Mononuclear cell (primary cell): ENCODE measurements around the gene ZSWIM3. TPM values are rescaled to one million over a fixed set of nuclear protein-coding genes. Genes with fewer than 3 reads are reported as not detected.

Source experiments
- H3K27me3 ChIP-seq: 2 replicates; pipeline ENCODE4 v1.6.0; 2011; ENCODE audit warnings: low read length, control low read depth; ENCODE audit not compliant: insufficient read depth
- H3K4me1 ChIP-seq: 2 replicates; pipeline ENCODE4 v1.5.1; 2011; ENCODE audit warnings: mild to moderate bottlenecking, low read length, control low read depth; ENCODE audit not compliant: insufficient read depth
- H3K4me3 ChIP-seq: 2 replicates; pipeline ENCODE4 v1.5.1; 2011; ENCODE audit warnings: mild to moderate bottlenecking, low read length, moderate library complexity
- H3K9me3 ChIP-seq: 2 replicates; pipeline ENCODE4 v1.5.1; 2011; ENCODE audit warnings: low read depth, mild to moderate bottlenecking, control low read depth, low read length
- total RNA-seq: library from RNA; depleted of rRNA; stranded (reverse); fragments of >200 nt; gene quantifications from one replicate; pipeline ENCODE4 v1.2.3, GENCODE V29; 2012

ZSWIM3 gene
- 0.63 TPM for total RNA-seq

DNA sequence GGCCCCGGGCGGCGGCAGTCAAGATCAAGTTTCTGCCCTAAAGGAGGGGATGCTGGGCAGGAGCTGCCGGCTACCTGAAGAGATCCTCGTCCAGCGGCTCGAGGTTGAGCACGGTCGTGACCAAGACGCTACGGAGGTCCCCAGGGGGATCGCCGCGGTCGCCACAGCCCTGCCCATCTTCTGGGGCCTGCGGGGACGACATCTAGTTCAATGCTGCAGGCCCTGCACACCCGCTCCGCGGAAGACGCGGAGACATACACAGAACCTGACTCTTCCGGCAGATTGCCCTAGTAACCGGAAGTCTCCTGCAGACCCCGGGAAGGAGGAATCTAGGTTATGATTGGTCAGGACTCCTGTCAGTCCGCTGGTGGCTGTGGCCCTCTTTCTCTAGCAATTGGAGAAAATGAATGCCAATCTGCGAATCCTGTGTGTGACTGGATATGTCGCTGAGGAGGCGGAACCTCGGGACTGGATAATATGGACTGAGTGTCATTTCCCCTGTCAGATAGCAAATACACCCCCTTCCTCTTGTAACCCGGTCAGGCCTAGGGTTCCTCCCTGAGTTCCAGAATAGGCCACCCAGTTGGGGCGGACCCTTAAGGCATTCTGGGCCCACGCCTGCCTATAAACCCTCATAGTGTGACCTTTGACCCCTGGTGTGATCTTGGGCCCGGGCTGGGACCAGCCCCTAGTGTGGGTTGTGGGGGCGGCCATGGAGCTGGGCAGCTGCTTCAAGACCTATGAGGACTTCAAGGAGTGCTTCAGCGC lies at the start of gene ZSWIM3, which contains the start of gene ACOT8:
ZSWIM3 (plus strand) TSS at position 501 of the 768 bp plus-strand sequence; CDS start at position 713, 212 bp downstream.
ACOT8 (minus strand) TSS at position 279 of the 768 bp plus-strand sequence; CDS start at position 202, 77 bp downstream.
- H3K4me1 ChIP-seq: peaks cover 28% of the 10 kb centered on the region
- peak within 1 kb of the TSS; percentile 67 for H3K4me3 ChIP-seq
- no peaks in the 10 kb centered on the region for H3K9me3 ChIP-seq
- no peaks in the 10 kb centered on the region for H3K27me3 ChIP-seq

DNA sequence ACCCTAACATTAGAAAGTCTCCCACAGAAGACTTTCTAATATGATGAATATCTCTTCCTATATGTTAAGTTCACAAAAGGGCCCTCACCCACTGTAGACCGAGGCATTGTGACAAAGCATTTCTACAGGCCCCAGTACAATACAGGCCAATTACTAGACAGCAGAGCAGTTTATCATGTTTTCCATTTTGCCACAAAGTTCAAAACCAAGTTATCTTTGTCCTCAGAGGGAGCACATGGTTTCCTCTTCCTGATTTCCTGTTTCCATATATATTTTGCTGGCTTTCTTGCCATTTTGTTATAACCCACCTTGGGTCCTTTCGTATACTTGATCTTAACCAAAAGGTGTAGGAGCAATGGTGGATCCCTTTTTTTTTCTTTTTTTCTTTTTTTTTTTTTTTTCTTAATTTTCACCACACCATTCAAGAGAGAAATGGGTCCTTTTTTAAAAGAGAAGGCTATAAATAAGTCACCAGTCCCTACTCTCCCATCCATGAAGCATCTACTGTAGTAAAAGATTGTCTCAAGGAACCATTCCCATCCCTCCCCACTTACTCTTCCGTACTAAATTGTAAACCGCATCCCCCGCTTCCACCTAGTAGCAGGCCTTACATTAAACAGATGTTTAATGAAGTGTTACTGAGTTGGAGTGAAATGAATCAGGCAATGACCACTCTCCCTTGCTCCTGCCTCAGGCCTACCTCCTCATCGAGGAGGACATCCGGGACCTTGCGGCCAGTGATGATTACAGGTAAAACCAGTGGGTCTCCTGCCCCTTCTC lies 47.0 kb upstream of the ZSWIM3 start:
- H3K4me3 ChIP-seq: no peak overlapping the region
- no peaks in the 10 kb centered on the region for H3K27me3 ChIP-seq
- H3K9me3 ChIP-seq: no peaks in the 10 kb centered on the region
- peaks cover 18% of the 10 kb centered on the region for H3K4me1 ChIP-seq

DNA sequence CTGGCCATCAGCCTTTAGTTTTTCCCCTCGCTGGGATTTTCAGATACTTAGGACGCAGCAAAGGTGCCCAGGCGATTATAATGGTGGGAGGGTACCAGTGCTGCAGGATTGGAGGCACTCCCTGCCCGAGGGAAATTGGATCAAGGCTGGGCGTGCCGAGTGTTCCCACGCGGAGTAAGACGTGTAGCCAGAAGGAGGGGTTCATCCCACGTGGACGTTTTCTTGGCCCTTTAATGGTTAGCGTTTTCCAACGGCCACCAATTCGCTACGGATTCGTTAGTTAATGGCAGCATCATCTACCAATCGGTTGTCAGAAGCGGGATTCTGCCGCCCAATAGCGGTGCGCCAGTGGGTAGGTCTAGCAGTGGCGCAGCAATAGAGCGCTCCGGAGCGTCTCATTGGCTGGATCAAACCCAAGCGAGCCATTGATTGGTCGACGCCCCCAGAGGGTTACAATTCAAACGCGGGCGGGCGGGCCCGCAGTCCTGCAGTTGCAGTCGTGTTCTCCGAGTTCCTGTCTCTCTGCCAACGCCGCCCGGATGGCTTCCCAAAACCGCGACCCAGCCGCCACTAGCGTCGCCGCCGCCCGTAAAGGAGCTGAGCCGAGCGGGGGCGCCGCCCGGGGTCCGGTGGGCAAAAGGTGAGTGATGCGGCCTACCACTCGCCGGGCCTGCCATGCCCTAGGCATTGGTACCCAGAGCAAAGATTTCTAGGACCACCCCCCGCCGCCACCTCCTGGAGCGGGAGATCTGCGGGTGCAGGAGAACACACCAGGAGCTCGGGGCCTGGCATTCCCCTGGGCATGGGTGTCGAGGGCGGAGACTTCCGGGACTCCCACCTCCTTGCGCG lies 45.0 kb upstream of the ZSWIM3 start, which contains the start of gene UBE2C:
UBE2C (plus strand) TSS at position 488 of the 849 bp plus-strand sequence; CDS start at position 540, 52 bp downstream.
- peaks cover 18% of the 10 kb centered on the region for H3K4me1 ChIP-seq
- no peaks in the 10 kb centered on the region for H3K27me3 ChIP-seq
- no peaks in the 10 kb centered on the region for H3K9me3 ChIP-seq
- peak within 1 kb of the TSS; percentile 45 for H3K4me3 ChIP-seq

DNA sequence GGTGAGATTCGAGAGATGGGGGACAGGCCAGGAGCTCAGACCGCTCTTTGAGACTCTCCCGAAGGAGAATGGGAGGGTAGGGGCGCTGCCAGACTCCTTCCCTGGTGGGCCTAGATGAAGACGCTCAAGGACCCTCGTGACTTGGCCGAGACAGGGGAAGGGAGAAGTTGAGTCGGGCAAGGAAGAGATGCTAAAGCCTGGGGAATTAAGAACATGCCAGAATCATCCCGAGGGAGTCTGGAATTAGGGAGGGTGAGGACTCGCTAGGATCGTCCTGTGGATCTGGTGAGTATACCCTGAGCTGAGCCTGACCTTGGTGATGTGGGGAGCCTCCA lies 44.4 kb upstream of the ZSWIM3 start:
- no peaks in the 10 kb centered on the region for H3K27me3 ChIP-seq
- no peaks in the 10 kb centered on the region for H3K9me3 ChIP-seq
- peaks cover 18% of the 10 kb centered on the region for H3K4me1 ChIP-seq
- peak overlapping the region; percentile 45 for H3K4me3 ChIP-seq

DNA sequence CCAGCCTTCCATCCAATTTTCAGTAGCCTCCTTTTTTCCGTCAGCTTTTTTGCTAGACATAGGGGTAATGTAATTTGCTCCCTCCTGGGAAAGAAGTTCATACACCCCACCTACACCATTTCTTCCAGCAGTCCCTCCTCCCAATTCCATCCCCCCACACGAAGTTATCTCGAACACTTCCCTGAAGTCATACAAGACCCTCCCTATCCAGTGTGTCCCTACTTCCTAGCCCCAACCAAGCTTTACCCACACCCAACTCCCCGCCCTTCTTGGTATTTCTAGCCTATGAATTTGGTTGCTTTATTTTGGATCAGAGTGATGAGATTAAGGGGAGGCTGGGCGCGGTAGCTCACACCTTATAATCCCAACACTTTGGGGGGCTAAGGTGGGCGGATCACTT lies 43.9 kb upstream of the ZSWIM3 start:
- no peak overlapping the region for H3K4me3 ChIP-seq

DNA sequence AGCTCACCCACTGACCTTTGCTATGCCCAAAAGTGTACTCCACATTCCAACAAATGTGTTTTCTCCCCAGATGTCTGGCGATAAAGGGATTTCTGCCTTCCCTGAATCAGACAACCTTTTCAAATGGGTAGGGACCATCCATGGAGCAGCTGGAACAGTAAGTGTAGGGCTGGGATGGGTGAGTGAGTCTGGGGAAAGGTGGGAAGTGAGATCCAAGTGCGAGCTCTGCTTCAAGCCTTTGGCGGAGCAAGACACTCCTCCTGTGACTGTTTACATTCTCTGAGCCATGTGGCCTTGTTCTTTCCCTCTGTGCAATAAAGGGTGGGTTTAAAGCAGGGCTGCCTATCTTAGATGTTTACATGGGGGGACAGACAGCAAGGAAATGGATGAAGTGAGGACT lies 43.1 kb upstream of the ZSWIM3 start:
- Histone ChIP-seq H3K9me3 (no peaks in the 10 kb centered on the region), H3K4me3 (no peak overlapping the region), H3K4me1 (peaks cover 18% of the 10 kb centered on the region), H3K27me3 (no peaks in the 10 kb centered on the region)

More for the DNA sequence above, 43.9 kb upstream of the ZSWIM3 start:
- Histone ChIP-seq H3K4me1 (peaks cover 18% of the 10 kb centered on the region), H3K27me3 (no peaks in the 10 kb centered on the region), H3K9me3 (no peaks in the 10 kb centered on the region)

DNA sequence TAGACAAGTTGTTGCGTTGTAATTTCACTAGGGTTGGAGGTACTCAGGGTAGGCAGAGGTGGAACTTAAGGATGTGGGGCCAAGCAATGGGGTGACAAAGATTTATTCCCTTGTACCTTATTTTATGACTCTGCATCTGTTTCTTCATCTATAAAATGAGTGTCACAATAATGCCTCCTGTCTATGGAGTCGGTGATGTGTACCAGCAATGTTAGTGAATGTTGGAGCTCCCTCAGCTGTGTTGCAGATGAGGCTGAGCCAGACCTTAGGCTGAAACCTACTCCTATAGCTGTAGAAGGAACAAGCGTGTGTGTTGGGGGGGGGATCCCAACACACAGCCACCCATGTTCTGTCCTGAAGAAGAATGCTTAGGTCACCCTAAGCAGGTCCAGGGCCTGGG lies 40.5 kb upstream of the ZSWIM3 start:
- Histone ChIP-seq H3K4me3 (no peak overlapping the region), H3K27me3 (peaks cover 1% of the 10 kb centered on the region), H3K9me3 (no peaks in the 10 kb centered on the region), H3K4me1 (peaks cover 20% of the 10 kb centered on the region)

DNA sequence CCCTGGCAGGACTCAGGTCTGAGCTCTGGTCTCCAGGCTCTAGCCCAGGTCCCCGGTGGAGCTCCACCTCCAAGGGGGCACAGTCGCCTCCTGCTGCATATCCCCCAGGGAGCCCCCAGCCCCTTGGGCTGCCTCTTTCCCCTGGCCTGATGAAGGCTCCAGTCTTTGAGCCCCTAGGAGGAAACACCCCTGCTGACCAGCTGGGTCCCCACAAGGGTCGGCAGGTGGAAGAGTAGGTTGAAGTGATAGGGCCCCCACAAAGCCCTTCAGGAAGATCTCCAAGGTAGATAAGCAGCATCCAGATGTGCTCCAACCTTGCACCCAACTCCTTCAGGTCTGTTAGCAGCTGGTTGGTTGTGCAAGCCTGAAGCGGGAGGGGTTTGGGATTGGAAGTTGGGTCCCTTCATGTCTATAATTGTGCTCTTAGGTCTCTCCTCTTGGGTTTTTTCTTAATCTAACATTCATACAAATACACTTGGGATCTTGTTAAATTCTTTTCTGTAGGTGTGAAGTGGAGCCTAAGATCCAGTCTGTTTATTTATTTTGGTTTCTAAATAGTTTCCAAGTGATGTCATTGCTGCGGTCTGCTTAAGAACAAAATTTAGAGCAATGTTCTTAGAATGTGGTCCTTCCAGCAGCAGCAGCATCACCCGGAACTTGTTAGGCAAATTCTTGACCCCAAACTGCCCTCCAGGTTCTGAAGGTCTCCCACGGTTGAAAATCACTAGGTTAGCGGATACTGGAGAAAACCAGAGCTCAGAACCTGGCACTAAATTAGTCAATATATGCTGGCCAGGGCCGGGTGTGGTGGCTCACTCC lies 39.8 kb upstream of the ZSWIM3 start:
- H3K27me3 ChIP-seq: peaks cover 3% of the 10 kb centered on the region
- no peak overlapping the region for H3K4me3 ChIP-seq
- H3K4me1 ChIP-seq: peaks cover 20% of the 10 kb centered on the region
- H3K9me3 ChIP-seq: no peaks in the 10 kb centered on the region

DNA sequence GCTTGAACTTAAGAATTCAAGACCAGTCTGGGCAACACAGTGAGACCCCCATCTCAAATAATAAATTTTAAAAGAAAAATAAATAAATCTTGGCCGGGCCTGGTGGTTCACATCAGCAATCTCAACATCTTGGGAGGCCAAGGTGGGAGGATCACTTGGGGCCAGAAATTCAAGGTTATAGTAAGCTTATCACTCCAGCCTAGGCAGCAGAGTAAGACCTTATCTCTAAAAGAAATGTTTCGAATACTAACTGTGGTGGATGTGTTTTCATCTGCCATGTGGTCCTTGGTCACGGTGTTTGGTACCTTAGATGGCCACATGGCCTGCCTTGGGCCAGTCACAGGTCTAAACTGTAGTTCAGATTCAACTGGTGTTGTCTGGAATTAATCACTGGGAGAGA lies 39.2 kb upstream of the ZSWIM3 start:
- H3K9me3 ChIP-seq: no peaks in the 10 kb centered on the region
- H3K4me3 ChIP-seq: no peak overlapping the region
- peaks cover 9% of the 10 kb centered on the region for H3K27me3 ChIP-seq
- peaks cover 20% of the 10 kb centered on the region for H3K4me1 ChIP-seq

DNA sequence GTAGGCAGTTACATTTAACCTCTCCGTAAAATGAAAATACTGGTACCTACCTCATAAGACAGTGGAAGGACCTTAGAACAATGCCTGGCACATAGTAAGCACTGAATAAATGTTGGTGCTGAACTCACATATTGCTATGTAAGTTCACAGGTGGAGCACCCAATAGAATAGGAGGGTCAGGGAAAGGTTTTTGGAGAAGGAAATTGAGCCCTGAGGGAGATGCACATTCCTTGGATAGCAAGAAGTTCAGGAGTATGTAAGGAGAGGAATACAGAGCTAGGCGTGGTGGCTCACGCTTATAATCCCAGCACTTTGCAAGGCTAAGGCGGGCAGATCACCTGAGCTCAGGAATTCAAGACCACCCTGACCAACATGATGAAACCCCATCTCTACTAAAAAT lies 37.9 kb upstream of the ZSWIM3 start:
- Histone ChIP-seq H3K4me3 (no peak overlapping the region), H3K4me1 (peaks cover 27% of the 10 kb centered on the region), H3K9me3 (no peaks in the 10 kb centered on the region), H3K27me3 (peaks cover 19% of the 10 kb centered on the region)

DNA sequence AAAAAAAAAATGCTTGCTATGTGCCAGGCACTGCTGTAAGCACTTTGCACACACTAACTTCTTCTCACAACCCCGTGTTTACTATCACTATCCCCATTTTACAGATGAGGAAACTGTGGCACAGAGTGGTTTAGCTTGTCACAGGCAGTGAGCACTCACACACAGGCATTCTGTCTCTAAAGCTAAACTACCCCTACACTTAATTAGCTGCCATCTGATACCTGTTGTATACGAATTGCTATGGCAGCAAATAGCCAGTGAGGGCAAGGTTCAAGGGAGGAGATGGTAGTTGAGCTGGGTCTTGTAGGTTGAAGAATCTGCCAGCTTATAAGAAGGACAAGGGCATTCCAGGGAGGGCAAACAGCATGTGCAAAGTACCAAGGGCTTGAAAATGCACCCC lies 35.5 kb upstream of the ZSWIM3 start:
- Histone ChIP-seq H3K9me3 (no peaks in the 10 kb centered on the region), H3K4me3 (no peak overlapping the region), H3K4me1 (peaks cover 27% of the 10 kb centered on the region), H3K27me3 (peaks cover 19% of the 10 kb centered on the region)

DNA sequence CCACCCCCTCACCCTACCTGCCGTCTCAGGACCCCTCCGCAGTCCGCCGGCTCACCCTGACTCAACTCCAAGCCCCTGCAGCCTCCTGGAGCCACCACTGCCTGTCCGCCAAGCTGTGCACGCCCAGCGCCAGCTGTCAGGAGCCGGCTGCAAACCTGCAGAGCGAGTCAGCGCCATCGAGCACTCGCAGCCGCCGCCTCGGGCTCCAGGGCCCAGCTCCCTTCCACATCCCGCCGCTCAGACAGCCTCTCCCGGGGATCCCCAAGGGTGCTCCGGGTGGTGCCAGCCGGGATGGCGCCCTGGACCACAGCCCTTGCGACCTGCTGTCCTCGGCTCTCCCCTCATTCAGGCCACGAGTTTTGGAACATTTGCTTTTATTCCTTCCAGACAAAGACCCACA lies 34.6 kb upstream of the ZSWIM3 start:
- Histone ChIP-seq H3K4me1 (peaks cover 27% of the 10 kb centered on the region), H3K9me3 (no peaks in the 10 kb centered on the region), H3K27me3 (peaks cover 19% of the 10 kb centered on the region), H3K4me3 (no peak overlapping the region)

DNA sequence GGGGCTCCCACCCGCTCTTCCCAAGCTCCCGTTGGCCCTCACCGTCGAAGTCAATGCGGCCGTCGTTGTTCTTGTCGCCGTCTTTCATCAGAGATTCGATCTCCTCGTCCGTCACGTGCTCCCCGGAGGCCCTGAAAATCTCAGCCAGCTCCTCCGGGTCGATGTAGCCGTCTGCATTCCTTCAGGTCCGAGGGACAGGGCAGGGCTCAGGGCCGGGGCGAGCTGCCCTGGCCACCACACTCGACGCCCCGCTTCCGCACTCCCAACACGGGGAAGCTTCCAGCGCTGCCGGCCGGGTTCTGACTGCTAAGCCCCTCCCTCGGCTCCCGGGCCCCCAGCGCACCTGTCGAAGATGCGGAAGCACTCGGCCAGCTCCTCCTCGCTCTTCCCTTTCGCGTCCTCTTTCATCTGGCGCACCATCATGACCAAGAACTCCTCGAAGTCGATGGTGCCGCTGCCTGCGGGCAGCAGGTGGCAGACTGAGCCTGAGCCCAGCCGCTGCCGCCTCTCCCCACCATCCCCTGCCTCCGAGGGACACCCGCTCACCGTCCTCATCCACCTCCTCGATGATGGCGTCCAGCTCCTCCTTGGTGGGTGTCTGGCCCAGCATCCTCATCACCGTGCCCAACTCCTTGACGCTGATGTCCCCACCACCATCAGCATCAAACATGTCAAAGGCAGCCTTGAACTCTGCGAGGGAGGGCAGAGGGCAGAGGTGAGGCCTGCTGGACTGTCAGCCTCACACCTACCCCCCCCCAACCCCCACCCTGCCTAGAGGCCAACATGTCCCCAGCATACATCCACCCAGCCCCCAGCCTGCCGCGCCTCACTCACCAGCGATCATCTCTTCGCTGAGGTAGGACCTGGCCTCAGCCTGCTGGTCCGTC lies 33.2 kb upstream of the ZSWIM3 start:
- Histone ChIP-seq H3K4me1 (peaks cover 27% of the 10 kb centered on the region), H3K9me3 (no peaks in the 10 kb centered on the region), H3K27me3 (peaks cover 19% of the 10 kb centered on the region), H3K4me3 (no peak overlapping the region)
